ENCODE data around the gene ITFG2. TPM values are rescaled to one million over a fixed set of nuclear protein-coding genes. Genes with fewer than 3 reads are reported as not detected.

Gene ITFG2
- total RNA-seq, 2 experiments from 2014 or later = 24.6 to 25.5 TPM

DNA sequence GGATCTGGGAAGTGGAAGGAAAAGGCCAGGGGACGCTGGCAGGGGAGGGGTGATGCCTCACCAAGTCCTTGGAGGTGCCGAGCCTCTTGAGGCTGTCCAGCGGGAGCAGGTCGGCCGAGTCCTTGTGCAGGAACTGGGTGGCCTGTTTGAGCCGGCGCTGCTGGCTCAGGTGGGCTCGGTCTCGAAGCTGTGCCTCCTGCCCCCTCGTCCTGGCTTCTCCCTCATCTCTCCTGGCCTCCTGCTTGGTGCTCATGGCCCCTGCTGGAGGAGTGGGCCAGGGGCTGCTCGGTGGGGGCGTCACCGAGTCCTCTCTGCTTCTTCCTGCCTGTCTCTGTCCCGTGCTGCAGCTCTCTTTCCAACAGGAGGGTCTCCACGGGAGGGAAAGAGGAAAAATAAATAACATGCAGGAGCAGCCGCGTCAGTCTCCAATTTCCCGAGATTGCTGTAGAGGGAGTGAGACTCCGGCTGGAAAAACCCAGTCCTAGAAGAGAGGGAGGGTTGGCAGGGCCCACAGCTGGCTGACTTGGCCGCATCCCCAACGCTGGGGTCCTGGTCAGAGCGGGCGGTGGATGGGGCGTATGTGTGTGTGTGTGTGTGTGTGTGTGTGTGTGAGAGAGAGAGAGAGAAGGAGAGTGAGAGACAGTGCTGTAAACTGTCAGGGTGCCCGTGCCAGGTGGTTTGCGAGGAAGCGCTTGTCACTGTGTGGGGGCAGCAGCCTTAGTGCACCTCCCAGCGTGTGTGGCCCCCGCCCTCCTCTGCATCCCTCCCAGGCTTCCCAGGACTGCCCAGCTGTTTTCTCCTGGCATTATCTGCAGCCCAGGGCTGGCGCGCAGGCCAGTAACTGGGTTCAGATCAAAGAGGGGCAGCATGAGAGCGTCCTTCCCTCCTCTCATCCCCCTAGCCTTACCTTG lies 22.4 kb downstream of the ITFG2 start, which contains the start of gene NRIP2:
TSS of gene NRIP2 (minus strand) at position 455 of the 911 bp plus-strand sequence. CDS start at position 403, 52 bp downstream.
- H3K36me3 Mint-ChIP-seq = peaks cover 9% of the 10 kb centered on the region
- no peak for DNase-seq
- H3K27ac Mint-ChIP-seq = peak within 1 kb of the TSS; percentile 14
- H3K9me3 Mint-ChIP-seq = no peaks in the 10 kb centered on the region
- no peak within 1 kb of the TSS for H3K4me3 Mint-ChIP-seq
- peaks cover 19% of the 10 kb centered on the region for H3K4me1 Mint-ChIP-seq
- no peaks in the 10 kb centered on the region for H3K27me3 Mint-ChIP-seq

DNA sequence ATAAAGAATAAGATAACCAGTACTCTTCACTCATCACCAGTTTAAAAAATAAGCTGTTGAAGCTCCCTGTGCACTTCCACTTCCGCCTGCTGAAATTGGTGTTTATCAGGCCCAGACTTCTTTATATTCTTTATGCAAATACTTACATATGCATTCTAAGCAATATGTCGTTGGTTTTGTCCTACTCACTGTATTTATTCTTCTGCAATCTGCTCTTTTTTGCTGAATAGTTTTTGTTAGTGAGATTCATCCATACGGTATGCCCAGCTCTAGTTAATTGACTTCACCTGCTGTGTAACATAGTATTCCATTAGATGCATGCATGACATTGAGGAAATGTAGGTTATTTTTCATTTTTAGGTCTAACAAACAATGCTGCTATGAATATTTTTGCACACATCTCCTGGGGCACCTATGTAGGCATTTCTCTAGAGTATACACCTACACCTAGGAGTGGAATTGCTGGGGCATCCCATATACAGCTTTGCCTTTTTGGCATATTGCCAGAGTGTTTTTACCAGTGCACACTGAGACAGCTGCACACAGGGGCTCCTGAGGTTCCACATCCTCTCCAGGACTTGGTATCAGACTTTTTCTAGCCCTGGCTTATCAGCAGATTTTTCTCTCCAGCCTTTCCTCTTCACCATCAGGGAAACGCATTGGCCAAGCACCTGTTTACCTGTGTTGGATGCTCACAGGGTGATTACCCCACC lies 23.4 kb downstream of the ITFG2 start:
- H3K36me3 Mint-ChIP-seq = peaks cover 9% of the 10 kb centered on the region
- no peaks in the 10 kb centered on the region for H3K9me3 Mint-ChIP-seq
- H3K4me1 Mint-ChIP-seq = peaks cover 19% of the 10 kb centered on the region
- H3K4me3 Mint-ChIP-seq = no peak overlapping the region
- no peaks in the 10 kb centered on the region for H3K27me3 Mint-ChIP-seq
- no peak for DNase-seq
- H3K27ac Mint-ChIP-seq = no peak overlapping the region

DNA sequence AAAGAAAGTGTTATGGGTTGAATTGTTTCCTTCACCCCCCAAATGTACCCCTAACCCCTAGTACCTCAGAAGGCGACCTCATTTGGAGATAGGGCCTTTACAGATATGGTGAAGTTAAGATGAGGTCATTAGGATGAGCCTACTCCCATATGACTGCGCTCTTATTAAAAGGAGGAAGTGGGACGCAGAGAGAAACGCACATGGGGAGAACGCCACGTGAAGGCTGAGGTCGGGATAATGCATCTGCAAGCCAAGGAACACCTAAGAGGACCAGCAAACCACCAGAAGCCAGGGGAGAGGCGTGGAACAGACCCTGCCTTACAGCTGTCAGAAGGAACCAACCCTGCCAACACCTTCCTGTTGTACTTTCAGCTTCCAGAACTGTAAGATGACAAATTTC lies 24.1 kb downstream of the ITFG2 start:
- DNase-seq = no peak
- Mint-ChIP-seq H3K27ac (no peak overlapping the region), H3K4me1 (peaks cover 19% of the 10 kb centered on the region), H3K9me3 (no peaks in the 10 kb centered on the region), H3K27me3 (no peaks in the 10 kb centered on the region), H3K36me3 (peaks cover 8% of the 10 kb centered on the region), H3K4me3 (no peak overlapping the region)

DNA sequence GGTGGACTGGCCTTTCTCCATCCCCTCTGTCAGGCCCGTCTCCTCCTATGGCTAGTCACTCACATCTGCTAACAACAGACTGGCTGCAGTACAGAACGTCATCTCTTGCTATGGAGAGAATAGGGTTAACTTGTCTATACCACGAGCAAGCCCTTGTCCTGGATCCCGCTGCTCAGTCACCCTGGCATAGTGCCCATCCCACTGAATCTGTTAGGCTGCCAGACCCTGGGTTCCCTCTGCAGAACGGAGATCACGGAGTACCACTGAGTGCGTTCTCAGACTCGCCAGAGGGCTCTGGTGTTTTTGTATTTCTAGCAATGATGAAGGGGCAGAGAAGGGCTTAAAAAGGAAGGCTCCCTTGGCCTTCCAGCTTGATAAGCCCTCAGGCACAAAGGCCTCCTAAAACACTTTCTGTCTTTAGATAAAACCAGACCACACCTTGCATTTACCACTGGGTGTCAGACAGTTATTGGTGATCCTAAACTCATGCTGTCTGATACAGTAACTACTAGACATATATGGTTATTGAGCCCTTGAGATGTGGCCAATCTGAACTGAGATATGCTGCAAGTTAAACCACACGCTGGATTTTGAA lies 28.7 kb downstream of the ITFG2 start:
- Mint-ChIP-seq H3K27me3 (no peaks in the 10 kb centered on the region), H3K36me3 (peaks cover 17% of the 10 kb centered on the region), H3K27ac (no peak overlapping the region), H3K9me3 (no peaks in the 10 kb centered on the region), H3K4me3 (no peak overlapping the region), H3K4me1 (no peaks in the 10 kb centered on the region)
- DNase-seq = no peak

DNA sequence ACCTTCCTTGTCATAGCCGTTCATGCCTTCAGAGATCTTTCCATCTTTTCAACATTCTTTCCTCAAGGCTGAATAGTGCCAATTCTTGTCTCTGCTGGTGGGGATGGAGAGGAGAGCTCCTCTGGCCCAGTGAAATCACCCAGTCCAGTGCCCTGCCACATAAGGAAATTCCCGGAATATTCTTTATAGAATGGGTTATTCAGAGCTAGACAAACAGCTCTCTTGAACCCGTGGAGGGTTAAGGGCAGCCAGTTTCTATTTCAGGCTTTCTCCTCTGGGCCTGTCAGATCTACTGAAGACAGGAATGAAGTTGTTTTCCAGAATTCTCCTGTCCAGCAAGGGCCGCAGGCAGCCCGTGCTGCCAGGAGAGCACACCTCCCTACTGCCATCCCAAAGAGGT lies 30.5 kb downstream of the ITFG2 start:
- Mint-ChIP-seq H3K4me1 (no peaks in the 10 kb centered on the region), H3K9me3 (no peaks in the 10 kb centered on the region), H3K4me3 (no peak overlapping the region), H3K27ac (no peak overlapping the region), H3K36me3 (peaks cover 16% of the 10 kb centered on the region), H3K27me3 (no peaks in the 10 kb centered on the region)
- DNase-seq = no peak

DNA sequence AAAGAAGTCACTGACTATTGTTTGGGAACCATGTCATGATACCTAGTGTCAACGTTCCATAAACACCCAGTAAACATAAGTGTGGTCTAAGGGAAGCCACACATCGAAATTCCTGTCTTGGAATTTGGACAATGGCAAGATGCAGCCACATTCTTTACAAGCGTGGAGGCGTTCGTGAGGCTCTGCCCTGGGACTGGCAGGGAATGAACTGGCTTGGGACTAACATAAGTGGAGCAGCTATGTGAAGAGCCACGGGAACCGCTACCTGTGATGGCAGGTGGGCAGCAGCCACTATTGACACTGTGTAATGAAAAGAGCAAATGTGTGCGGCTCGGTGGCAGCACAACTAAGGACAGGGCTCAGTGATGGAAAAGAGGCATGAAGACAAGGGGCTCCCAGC lies 32.3 kb downstream of the ITFG2 start:
- no peak for DNase-seq
- peaks cover 12% of the 10 kb centered on the region for H3K36me3 Mint-ChIP-seq
- H3K27ac Mint-ChIP-seq = no peak overlapping the region
- no peaks in the 10 kb centered on the region for H3K4me1 Mint-ChIP-seq
- H3K4me3 Mint-ChIP-seq = no peak overlapping the region
- H3K9me3 Mint-ChIP-seq = no peaks in the 10 kb centered on the region
- no peaks in the 10 kb centered on the region for H3K27me3 Mint-ChIP-seq

DNA sequence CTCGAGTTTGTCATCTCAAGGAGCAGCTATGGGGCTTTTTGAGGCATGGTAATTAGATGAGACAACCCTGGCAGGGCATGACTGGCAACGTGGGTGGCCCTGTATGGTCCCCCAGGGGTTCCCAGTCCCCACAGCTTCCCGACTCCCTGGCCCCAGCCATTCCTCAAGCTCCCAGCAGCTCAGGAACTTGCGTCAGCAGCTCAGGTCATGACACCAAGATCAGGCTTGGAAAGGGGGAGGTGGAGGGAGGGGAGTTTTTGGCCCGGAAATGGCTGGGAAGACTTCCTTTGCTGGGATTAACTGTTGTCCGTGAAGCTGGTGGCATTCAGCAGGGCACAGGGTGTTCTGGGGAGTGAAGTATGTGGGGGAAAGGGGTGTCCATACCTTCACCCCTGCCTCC lies 32.8 kb downstream of the ITFG2 start:
- H3K27me3 Mint-ChIP-seq = no peaks in the 10 kb centered on the region
- no peaks in the 10 kb centered on the region for H3K4me1 Mint-ChIP-seq
- H3K4me3 Mint-ChIP-seq = no peak overlapping the region
- H3K36me3 Mint-ChIP-seq = peaks cover 12% of the 10 kb centered on the region
- H3K9me3 Mint-ChIP-seq = no peaks in the 10 kb centered on the region
- DNase-seq = no peak
- no peak overlapping the region for H3K27ac Mint-ChIP-seq

DNA sequence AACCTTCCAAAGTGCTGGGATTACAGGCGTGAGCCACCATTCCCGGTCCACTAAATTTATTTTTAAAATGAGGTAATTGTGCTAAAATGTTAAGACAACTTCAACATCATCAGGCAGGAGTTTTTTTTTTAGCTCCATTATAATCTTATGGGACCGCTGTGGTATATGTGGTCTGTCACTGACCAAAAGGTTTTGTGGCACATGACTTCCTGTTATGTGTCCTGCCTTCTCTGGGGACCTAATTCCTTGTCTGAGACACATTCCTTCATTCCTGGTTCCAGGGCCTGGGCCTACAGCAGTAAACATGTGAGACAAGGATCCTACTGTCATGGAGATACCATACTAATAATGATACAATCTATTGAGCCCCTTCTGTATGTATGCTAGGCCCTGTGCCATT lies 39.5 kb downstream of the ITFG2 start:
- Mint-ChIP-seq H3K27ac (no peak overlapping the region), H3K9me3 (no peaks in the 10 kb centered on the region), H3K27me3 (no peaks in the 10 kb centered on the region), H3K36me3 (peaks cover 2% of the 10 kb centered on the region), H3K4me3 (no peak overlapping the region), H3K4me1 (no peaks in the 10 kb centered on the region)
- no peak for DNase-seq

DNA sequence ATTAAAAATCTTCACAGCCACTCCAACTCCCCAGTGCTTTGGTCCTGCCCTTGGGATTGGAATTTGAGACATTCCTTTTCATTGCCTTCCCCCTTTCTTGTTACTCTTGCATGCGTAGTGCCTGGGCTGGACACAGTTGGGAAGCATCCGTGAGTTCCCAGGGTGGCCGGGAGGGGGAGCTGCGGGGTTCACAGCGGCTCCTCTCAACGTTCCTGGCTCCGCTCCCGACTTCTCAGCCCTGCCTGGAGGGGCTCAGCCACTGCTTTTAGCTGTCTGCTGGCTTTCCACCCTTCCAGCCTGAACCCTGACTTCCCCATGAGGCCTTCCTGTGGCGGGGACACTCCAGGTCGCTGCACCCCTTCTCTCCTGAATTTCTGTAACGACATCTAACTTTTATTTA lies 41.2 kb downstream of the ITFG2 start:
- Mint-ChIP-seq H3K36me3 (peaks cover 2% of the 10 kb centered on the region), H3K27me3 (no peaks in the 10 kb centered on the region), H3K4me1 (no peaks in the 10 kb centered on the region), H3K4me3 (no peak overlapping the region), H3K27ac (no peak overlapping the region), H3K9me3 (no peaks in the 10 kb centered on the region)
- peak; percentile 49 for DNase-seq

DNA sequence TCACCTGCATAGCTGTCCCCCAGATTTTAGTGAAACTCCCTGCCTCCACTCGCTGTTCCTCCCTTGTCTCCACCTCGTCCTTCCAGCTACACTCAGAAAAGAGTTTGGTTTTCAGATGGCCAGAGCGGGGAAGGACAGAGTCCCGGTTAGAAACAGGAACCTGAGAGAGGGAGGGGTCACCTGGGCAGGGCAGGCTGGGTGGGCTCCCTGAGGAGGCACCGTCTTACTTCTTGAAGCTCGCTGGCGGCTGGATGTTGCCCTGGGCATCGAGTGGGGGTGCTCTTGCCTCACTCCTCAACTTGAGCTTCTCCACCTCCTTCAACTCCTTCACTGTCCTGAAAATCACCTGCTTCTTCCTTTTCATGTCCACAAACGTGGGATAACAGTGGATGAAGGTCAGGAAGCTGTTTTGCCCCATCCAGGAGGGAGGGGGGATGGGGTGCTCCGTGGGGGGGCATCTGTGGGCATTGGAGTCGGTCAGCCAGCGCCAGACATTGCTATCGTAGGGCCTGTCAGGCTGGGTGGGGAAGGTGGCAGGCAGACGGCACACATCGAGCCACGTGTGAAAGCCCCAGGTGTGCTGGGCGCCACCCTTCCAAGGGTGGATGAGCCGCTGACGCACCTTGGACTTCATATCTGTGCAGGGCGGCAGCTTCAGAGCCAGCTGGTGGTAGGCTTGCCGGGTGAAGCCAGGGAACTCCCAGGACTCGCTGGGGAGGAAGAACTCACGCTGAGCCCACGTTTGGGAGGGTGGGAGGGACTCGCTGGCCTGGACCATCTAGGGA lies 42.4 kb downstream of the ITFG2 start:
- DNase-seq = no peak
- H3K4me1 Mint-ChIP-seq = no peaks in the 10 kb centered on the region
- no peaks in the 10 kb centered on the region for H3K9me3 Mint-ChIP-seq
- no peaks in the 10 kb centered on the region for H3K27me3 Mint-ChIP-seq
- H3K36me3 Mint-ChIP-seq = peaks cover 2% of the 10 kb centered on the region
- H3K4me3 Mint-ChIP-seq = no peak overlapping the region
- H3K27ac Mint-ChIP-seq = no peak overlapping the region

DNA sequence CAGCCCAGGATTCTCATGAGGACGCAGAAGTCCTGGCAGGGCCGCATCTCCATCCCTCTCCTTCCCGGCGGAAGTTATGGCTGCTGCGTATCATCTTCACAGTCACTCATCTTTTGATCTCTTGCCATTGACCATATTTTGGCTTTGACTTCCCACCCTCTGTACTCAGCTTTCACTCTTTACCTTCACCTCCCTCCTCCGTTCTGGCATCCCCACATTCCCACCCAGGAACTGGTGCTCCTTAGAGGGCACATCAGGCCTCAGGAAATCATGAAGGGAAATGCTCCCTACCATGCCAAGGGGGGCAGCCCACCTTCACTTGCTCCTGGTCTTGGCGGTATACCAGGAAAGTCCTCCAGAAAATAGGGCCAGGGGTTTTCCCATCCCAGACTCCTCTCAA lies 43.1 kb downstream of the ITFG2 start:
- Mint-ChIP-seq H3K27ac (no peak overlapping the region), H3K9me3 (no peaks in the 10 kb centered on the region), H3K36me3 (peaks cover 7% of the 10 kb centered on the region), H3K4me1 (no peaks in the 10 kb centered on the region), H3K4me3 (no peak overlapping the region), H3K27me3 (no peaks in the 10 kb centered on the region)
- no peak for DNase-seq

DNA sequence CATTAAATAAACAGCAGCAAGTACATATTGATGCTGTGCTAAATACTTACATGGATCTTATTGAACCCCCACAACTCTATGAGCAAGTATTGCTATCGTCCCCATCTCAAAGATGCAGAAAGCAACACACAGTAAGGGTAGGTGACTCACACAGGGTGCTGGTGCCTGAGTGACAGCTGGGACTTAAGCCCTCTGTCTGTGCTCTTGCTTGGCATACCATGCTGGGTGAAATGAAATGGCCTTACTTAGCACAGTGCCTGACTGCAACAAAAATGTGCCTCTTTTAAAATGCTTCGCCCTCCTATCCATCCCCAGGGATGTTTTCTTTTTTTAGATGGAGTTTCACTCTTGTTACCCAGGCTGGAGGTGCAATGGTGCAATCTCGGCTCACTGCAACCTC lies 43.6 kb downstream of the ITFG2 start:
- Mint-ChIP-seq H3K27ac (no peak overlapping the region), H3K27me3 (no peaks in the 10 kb centered on the region), H3K4me1 (no peaks in the 10 kb centered on the region), H3K36me3 (peaks cover 7% of the 10 kb centered on the region), H3K4me3 (no peak overlapping the region), H3K9me3 (no peaks in the 10 kb centered on the region)
- no peak for DNase-seq

DNA sequence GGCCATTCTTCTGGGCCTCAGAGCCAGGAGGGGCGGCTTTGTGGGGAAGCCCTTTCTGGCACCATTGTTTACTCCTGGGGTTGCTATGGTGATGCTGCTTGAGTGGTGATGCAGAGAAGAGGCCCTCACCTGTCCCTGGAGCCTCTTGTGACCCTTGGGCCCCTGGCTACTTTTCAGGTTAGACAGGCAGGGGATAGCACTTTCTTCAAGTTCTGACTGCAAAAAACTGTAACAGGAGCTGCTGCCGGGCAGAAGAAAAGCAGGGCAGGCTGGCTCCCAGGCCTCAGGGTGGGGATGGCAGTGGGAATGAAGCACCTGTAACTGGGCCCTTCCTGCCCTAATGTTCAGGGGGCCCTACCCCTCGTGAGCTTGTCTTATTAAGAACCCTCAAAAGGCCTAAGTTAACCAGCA lies 44.6 kb downstream of the ITFG2 start, which contains the start of gene TEX52:
TSS of gene TEX52 (minus strand) at position 19 of the 411 bp plus-strand sequence. CDS start at position 6, 13 bp downstream.
- no peak within 1 kb of the TSS for H3K4me3 Mint-ChIP-seq
- H3K36me3 Mint-ChIP-seq = peaks cover 7% of the 10 kb centered on the region
- no peaks in the 10 kb centered on the region for H3K27me3 Mint-ChIP-seq
- DNase-seq = no peak
- no peaks in the 10 kb centered on the region for H3K9me3 Mint-ChIP-seq
- H3K27ac Mint-ChIP-seq = peak within 1 kb of the TSS; percentile 75
- no peaks in the 10 kb centered on the region for H3K4me1 Mint-ChIP-seq

DNA sequence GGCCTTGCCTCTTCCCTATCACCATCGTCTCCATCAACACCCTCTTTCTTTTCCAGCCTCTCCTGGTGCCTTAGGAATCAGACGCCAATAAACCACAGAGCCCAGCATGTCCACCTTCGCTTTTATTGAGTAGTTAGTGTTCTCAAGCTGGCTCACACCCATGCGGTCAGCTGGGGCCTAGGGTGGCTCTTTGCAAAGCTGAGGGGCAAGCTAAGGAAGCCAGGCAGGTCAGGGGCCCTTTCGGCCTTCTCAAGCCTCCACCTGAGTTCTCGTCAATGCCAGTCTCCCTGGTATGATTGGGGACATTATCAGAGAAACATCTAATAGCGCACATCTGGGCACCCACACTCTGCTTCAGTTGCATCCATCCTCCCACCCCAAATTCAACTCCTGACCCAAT lies 45.1 kb downstream of the ITFG2 start:
- no peaks in the 10 kb centered on the region for H3K27me3 Mint-ChIP-seq
- H3K4me3 Mint-ChIP-seq = no peak overlapping the region
- no peaks in the 10 kb centered on the region for H3K9me3 Mint-ChIP-seq
- no peaks in the 10 kb centered on the region for H3K4me1 Mint-ChIP-seq
- H3K36me3 Mint-ChIP-seq = peaks cover 8% of the 10 kb centered on the region
- no peak for DNase-seq
- H3K27ac Mint-ChIP-seq = no peak overlapping the region

Measured in activated naive CD8-positive, alpha-beta T cell treated with anti-CD3 and anti-CD28 coated beads for 36 hours (primary cell).